ENCODE results near the gene TMEM232. TPM values are rescaled to one million over a fixed set of nuclear protein-coding genes. Genes with fewer than 3 reads are reported as not detected.

The TMEM232 gene
- total RNA-seq, 1 experiment from 2014 or later = 1.6 TPM

DNA sequence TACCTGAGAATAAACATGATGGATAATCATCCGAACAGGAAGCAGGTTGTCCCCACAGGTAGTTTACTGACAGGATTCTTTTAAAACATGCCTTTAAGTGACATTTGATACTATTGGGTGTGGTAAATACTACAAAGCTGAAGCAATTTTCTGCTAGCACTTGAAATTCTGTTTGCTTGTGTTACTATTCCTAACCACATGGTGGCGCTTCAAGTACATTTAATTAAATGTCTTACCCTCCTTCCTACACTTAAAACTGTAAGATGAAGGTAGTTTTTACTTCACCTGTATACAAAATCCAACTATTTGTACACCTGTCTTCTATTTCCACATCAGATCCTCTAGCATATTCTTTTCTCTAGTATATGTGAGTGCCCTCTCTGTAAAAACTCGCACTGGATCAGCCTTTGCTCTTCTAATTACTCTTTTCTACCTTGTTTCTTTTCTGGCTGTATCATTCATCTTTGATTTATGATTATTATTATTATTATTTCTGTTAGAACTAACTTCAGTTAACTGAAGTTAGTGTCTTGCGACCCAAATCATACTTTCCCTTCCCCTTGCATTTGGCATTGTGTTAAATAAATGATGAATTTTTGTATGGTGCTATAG lies 30.8 kb upstream of the TMEM232 start:
- no peaks in the 10 kb centered on the region for H3K4me1 ChIP-seq (ENCODE audit: insufficient read depth, low read length)
- DNase-seq = no peak
- no peak overlapping the region for H4K8ac ChIP-seq (replicated peaks; ENCODE audit: insufficient read length, low read depth, low read length)
- Mint-ChIP-seq H3K9me3 (no peaks in the 10 kb centered on the region), H3K36me3 (ENCODE audit: insufficient read depth in 1 of 3, low read depth in 3 of 3) (0 out of 7 replicates have a peak, but pooled peaks cover 0 to 9% (median 0%) of the 10 kb centered on the region in 3 experiments), H3K4me3 (no peak overlapping the region), H3K4me1 (no peaks in the 10 kb centered on the region), H3K27ac (no peak overlapping the region), H3K27me3 (ENCODE audit: low read depth) (no peaks in the 10 kb centered on the region)
- no peaks in the 10 kb centered on the region for H3K27me3 ChIP-seq (ENCODE audit: insufficient read depth, low read length)
- H3K27ac ChIP-seq (ENCODE audit: insufficient read length, low read depth, low read length) = no peak overlapping the region
- no peak overlapping the region for H2BK20ac ChIP-seq (ENCODE audit: low read depth, low read length, poor library complexity, severe bottlenecking)
- H2AFZ ChIP-seq (ENCODE audit: low read length) = no peak overlapping the region
- TF ChIP-seq, protein P1, sequence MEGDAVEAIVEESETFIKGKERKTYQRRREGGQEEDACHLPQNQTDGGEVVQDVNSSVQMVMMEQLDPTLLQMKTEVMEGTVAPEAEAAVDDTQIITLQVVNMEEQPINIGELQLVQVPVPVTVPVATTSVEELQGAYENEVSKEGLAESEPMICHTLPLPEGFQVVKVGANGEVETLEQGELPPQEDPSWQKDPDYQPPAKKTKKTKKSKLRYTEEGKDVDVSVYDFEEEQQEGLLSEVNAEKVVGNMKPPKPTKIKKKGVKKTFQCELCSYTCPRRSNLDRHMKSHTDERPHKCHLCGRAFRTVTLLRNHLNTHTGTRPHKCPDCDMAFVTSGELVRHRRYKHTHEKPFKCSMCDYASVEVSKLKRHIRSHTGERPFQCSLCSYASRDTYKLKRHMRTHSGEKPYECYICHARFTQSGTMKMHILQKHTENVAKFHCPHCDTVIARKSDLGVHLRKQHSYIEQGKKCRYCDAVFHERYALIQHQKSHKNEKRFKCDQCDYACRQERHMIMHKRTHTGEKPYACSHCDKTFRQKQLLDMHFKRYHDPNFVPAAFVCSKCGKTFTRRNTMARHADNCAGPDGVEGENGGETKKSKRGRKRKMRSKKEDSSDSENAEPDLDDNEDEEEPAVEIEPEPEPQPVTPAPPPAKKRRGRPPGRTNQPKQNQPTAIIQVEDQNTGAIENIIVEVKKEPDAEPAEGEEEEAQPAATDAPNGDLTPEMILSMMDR (conservative IDR thresholded peaks at IDR 0.05) = peak; percentile 79
- H3K4me2 ChIP-seq (ENCODE audit: insufficient read depth, insufficient read length, low read length) = no peak overlapping the region
- no peak overlapping the region for H2BK12ac ChIP-seq (ENCODE audit: insufficient read length, low read depth, low read length)
- H4K91ac ChIP-seq (ENCODE audit: insufficient read length, low read depth, low read length) = no peak overlapping the region
- H2BK5ac ChIP-seq (ENCODE audit: insufficient read length, low read length) = no peak overlapping the region
- H3K9me3 ChIP-seq (ENCODE audit: control insufficient read depth, low read depth, low read length) = no peaks in the 10 kb centered on the region
- no peak overlapping the region for H4K5ac ChIP-seq (ENCODE audit: insufficient read length, low read depth, low read length)
- H3K9ac ChIP-seq (ENCODE audit: extremely low read depth, insufficient read length, low read length) = no peak overlapping the region
- H3K79me1 ChIP-seq (ENCODE audit: insufficient read depth, low read depth, low read length, poor library complexity, severe bottlenecking) = no peaks in the 10 kb centered on the region
- no peak overlapping the region for H3K56ac ChIP-seq (ENCODE audit: insufficient read length, low read depth, low read length)
- H3T11ph ChIP-seq (ENCODE audit: low read length) = no peak overlapping the region
- no peak overlapping the region for H3K23ac ChIP-seq (ENCODE audit: insufficient read length, low read depth, low read length)
- H2BK120ac ChIP-seq (ENCODE audit: low read depth, low read length, poor library complexity, severe bottlenecking) = no peak overlapping the region
- WGBS (ENCODE audit: extremely low coverage, insufficient read length, low lambda C conversion rate) = no CpG with 5 or more reads among the region's 4 CpGs
- no peak overlapping the region for H2BK15ac ChIP-seq (ENCODE audit: low read depth, low read length)
- H3K4ac ChIP-seq (ENCODE audit: low read depth, low read length) = no peak overlapping the region
- H3K23me2 ChIP-seq (ENCODE audit: insufficient read length, low read depth, low read length, poor library complexity, severe bottlenecking) = no peaks in the 10 kb centered on the region
- H4K20me1 ChIP-seq (ENCODE audit: control insufficient read depth, insufficient read depth, insufficient read length) = no peaks in the 10 kb centered on the region
- H3K79me2 ChIP-seq (ENCODE audit: insufficient read depth, low read length) = no peaks in the 10 kb centered on the region
- H3K18ac ChIP-seq (ENCODE audit: insufficient read length, low read depth, low read length) = no peak overlapping the region
- no peak overlapping the region for H2AK5ac ChIP-seq (ENCODE audit: insufficient read length, low read length)
- no peak overlapping the region for H3K14ac ChIP-seq (ENCODE audit: insufficient read depth, low read length)

Measured in H9 (cell line).